Measurements from ENCODE around the gene MAK.

- TF ChIP-seq CTCF (conservative IDR thresholded peaks at IDR 0.05; ENCODE audit: low read depth, low read length): no peak
- TF ChIP-seq EZH2 (IDR thresholded peaks at IDR 0.05; ENCODE audit: borderline replicate concordance, low read depth, low read length, poor library complexity, severe bottlenecking): no peak
Observed at GRCh38 chr6:10747251-10747972, 90.9 kb downstream of the MAK start, which contains the start of gene TMEM14B.

Data from A673 (cell line).